ENCODE data around the gene PIK3R2.

The PIK3R2 gene

DNA sequence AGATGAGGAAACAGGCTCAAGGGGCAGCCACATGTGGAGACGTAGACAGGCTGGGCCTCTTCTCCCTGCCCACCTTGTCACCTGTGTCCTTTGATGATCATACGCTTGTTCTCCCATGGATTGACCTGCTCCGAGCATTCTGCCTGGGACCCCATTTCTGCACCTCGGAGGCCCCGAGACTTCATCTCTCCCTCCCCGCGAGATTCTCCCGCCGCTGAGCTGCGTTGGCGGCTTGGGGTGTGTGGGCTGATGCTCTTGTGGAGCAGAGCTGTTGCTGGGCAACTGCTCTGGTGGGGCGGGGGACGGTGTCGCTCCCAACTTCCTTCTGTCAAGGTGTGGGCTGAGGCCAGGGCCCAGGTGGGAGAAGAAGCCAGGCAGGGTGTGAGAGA, 33.3 kb upstream of the PIK3R2 start:
- TF ChIP-seq, protein P1, sequence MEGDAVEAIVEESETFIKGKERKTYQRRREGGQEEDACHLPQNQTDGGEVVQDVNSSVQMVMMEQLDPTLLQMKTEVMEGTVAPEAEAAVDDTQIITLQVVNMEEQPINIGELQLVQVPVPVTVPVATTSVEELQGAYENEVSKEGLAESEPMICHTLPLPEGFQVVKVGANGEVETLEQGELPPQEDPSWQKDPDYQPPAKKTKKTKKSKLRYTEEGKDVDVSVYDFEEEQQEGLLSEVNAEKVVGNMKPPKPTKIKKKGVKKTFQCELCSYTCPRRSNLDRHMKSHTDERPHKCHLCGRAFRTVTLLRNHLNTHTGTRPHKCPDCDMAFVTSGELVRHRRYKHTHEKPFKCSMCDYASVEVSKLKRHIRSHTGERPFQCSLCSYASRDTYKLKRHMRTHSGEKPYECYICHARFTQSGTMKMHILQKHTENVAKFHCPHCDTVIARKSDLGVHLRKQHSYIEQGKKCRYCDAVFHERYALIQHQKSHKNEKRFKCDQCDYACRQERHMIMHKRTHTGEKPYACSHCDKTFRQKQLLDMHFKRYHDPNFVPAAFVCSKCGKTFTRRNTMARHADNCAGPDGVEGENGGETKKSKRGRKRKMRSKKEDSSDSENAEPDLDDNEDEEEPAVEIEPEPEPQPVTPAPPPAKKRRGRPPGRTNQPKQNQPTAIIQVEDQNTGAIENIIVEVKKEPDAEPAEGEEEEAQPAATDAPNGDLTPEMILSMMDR (IDR thresholded peaks at IDR 0.05) = no peak

DNA sequence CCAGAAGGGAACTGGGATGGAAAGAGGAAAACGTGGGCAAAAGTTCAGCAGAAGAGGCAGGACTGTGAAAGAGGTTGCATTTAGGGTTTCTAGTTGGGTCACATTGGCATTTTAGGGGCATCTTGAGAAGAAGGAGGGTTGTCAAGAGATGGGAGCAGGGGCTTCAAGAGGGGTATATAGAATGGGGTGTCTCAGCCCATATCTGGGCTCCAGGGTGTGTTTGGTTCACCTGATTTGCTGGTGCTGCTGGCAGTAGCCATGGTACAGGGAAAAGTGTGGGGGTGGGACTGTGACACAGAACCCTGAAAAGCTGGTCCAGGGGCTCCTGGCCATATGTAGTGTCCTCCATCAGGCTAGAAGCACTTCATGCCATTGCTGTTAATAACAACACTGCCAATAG, 32.8 kb upstream of the PIK3R2 start:
- TF ChIP-seq, protein P1 (IDR thresholded peaks at IDR 0.05) = no peak

DNA sequence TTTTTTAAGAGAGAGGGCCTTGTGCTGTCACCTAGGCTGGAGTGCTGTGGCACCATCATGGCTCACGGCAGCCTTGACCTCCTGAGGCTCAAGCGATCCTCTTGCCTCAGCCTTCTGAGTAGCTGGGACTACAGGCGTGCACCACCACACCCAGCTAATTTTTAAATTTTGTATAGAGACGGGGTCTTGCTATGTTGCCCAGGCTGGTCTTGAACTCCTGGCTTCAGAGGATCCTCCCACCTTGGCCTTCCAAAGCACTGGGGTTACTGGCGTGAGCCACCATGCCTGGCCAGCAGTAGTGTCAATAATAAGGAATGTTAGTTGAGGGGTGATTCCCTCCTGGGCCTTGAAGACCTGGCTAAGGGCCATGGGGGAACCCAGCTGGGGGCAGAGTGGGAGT, 31.8 kb upstream of the PIK3R2 start:
- TF ChIP-seq, protein P1 (IDR thresholded peaks at IDR 0.05) = no peak

DNA sequence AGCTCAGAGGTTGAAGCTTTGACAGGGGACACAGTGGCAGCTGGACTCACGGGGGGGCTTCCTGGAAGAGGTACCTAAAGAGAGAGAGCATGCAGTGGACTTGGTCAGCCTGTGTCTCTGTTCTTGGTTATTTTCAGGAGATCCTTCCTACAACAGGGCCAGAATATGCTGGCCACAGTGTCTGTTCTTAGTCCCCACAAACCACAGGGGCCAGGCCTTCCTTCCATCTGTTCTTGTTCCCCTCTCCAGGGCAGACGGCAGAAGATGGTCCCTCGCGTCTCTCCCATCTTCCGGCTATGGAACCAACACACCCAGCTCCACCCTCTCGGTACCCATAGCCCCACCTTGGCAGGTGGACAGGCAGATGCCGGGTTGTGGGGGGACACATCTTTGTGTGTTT, 30.5 kb upstream of the PIK3R2 start:
- TF ChIP-seq, protein P1 (IDR thresholded peaks at IDR 0.05) = no peak

DNA sequence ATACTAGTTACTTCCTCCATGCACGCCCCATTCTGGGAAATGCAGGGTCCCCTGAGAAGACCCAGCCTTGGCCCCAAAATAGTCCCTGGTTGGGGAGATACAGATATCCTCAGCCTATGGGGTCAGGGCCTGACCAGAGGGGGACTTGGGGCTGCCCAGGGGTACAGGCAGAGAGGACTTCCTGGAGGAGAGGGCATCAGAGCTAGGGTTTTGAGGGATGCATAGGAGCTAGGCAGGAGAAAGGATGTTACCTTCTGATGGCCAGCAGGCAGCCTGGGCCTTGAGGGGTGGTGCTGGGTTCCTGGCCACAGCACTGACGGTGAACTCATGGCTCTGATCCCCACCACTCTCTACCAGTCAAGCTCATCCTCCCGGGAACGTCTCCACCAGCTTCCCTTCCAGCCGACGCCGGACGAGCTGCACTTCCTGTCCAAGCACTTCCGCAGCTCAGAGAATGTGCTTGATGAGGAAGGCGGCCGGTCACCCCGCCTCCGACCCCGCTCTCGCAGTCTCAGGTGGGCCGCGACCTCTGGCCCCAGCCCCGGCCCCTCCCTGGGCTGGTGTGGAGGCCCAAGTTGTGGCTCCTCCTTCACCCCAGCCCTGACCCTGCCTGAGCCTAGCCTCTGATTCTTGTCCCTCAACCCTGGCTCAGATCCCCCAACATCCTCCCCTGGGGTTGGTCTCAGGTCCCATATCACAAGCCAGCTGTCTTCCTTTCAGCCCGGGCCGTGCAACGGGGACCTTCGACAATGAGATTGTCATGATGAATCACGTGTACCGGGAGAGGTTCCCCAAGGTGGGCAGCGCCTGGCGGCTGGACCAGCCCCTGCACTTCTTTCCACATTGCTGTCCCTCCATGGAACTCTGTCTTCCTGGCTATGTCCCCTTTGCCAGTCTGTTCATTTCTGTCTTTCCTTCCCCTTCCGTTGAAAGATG, 29.8 kb upstream of the PIK3R2 start:
- TF ChIP-seq, protein P1 (IDR thresholded peaks at IDR 0.05) = no peak

DNA sequence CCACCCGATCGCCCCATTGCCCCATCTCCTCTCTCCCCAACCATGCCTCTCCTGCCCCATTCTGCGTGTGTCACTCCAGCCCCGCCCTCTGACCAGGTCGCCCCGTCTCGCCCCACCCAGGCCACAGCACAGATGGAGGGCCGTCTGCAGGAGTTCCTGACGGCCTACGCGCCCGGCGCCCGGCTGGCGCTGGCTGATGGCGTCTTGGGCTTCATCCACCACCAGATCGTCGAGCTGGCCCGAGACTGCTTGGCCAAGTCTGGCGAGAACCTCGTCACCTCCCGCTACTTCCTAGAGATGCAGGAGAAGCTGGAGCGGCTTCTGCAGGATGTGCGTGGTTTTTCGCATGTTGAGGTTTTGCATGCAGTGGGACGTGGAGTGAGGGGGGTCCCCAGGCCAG, 29.1 kb upstream of the PIK3R2 start:
- TF ChIP-seq, protein P1 (IDR thresholded peaks at IDR 0.05) = no peak

DNA sequence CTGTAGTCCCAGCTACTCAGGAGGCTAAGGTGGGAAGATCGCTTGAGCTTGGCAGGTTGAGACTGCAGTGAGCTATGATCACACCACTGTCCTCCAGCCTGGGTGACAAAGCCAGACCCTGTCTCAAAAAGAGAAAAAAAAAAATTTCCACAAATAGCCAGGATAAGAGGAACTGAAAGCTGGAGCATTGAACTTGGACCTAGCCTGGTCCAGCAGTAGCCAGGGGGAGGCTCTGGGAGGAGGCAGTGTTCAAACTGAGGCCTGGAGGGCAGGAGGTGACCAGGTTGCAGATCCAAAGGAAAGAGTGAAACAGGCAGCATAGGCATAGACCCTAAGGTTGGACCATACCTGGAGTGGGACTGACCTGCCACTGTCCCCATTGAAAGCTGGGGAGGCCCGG, 26.9 kb upstream of the PIK3R2 start:
- TF ChIP-seq, protein P1 (IDR thresholded peaks at IDR 0.05) = no peak
